Small intestine (tissue), 7 donors: ENCODE results near the gene UBTF. TPM values are rescaled to one million over a fixed set of nuclear protein-coding genes. Genes with fewer than 3 reads are reported as not detected.

Experiments
- DNase-seq, 2 donors: peaks; one replicate each; pipeline versions ENCODE4 v3.0.0 to v3.0.0-alpha.2; 2013
- FAIRE-seq: peaks from 2 replicates; lab custom pipeline; 2012; peaks lifted over from hg19 to GRCh38; lab: Jason Lieb, UNC
- H3K27ac ChIP-seq, 3 donors: one replicate each; pipeline ENCODE4 v1.5.1; 2013; ENCODE audit warnings: low read length in 2 of 3, mild to moderate bottlenecking in 2 of 3, control low read depth in 1 of 3, inconsistent platforms in 1 of 3, low read depth in 1 of 3, moderate library complexity in 1 of 3
- H3K27me3 ChIP-seq, 3 donors: one replicate each; pipeline ENCODE4 v1.6.1; 2013; ENCODE audit warnings: low read length in 3 of 3, inconsistent platforms in 1 of 3; ENCODE audit not compliant: control insufficient read depth in 3 of 3, insufficient read depth in 3 of 3
- H3K36me3 ChIP-seq, 3 donors: one replicate each; pipeline ENCODE4 v1.6.1; 2013; ENCODE audit warnings: low read length in 3 of 3, inconsistent platforms in 1 of 3, low read depth in 1 of 3, mild to moderate bottlenecking in 1 of 3, moderate library complexity in 1 of 3; ENCODE audit not compliant: control insufficient read depth in 3 of 3, insufficient read depth in 2 of 3
- H3K4me1 ChIP-seq, 3 donors: one replicate each; pipeline ENCODE4 v1.6.1; 2013; ENCODE audit warnings: low read length in 2 of 3, inconsistent platforms in 1 of 3, low read depth in 1 of 3, mild to moderate bottlenecking in 1 of 3, moderate library complexity in 1 of 3; ENCODE audit not compliant: control insufficient read depth in 3 of 3, insufficient read depth in 2 of 3
- H3K4me3 ChIP-seq, 3 donors: one replicate each; pipeline ENCODE4 v1.5.1; 2013; ENCODE audit warnings: low read length in 3 of 3, control low read depth in 1 of 3, inconsistent platforms in 1 of 3, low read depth in 1 of 3, mild to moderate bottlenecking in 1 of 3, moderate library complexity in 1 of 3
- H3K9me3 ChIP-seq, 2 donors: one replicate each; pipeline ENCODE4 v1.6.1; 2013; ENCODE audit warnings: low read depth in 1 of 2, low read length in 1 of 2; ENCODE audit not compliant: control insufficient read depth in 2 of 2, insufficient read depth in 1 of 2
- WGBS, 3 donors: extraction: QIAGEN DNeasy Blood & Tissue Kit; methylation state at CpG; one replicate each; pipeline ENCODE4 v1.1.7; 2013; 5-methylcytosine and 5-hydroxymethylcytosine counted together
- polyA plus RNA-seq, 4 donors: library from polyadenylated mRNA; stranded (reverse) in 3 of 4; unstranded in 1 of 4; fragments of 200-250 nt in 3 of 4; fragments of 120-200 nt in 1 of 4; gene quantifications; one replicate each; pipeline versions ENCODE4 v1.2.1 to v1.2.3, GENCODE V29; 2013
- donor health status: healthy with polysubstance abuse.
- donor health status: control.
- donor health status: control.
- donor health status: Bipolar disorder and iron deficiency.
- donor health status: healthy.

UBTF gene
- polyA plus RNA-seq, 4 donors, result 32.7 to 61.8 (median 38.2) TPM

- DNase-seq (no peak), FAIRE-seq (no peak)
- 88 to 91% (median 89%) methylated on average over 15 of the region's 15 CpGs for WGBS, 3 donors
- Histone ChIP-seq H3K4me3 (no peak overlapping the region), H3K4me1 (peaks cover 5 to 19% (median 10%) of the 10 kb centered on the region in 3 donors), H3K27me3 (no peaks in the 10 kb centered on the region), H3K36me3 (peaks cover 10 to 92% (median 20%) of the 10 kb centered on the region in 3 donors), H3K9me3 (no peaks in the 10 kb centered on the region), H3K27ac (no peak overlapping the region)
Measured at GRCh38 chr17:44213403-44214229, 5.9 kb downstream of the UBTF start.

- H3K4me3 ChIP-seq, result no peak overlapping the region
- H3K4me1 ChIP-seq, result peaks cover 1 to 14% (median 8%) of the 10 kb centered on the region in 3 donors
- FAIRE-seq, result no peak
- peaks cover 12 to 96% (median 23%) of the 10 kb centered on the region in 3 donors for H3K36me3 ChIP-seq
- WGBS, 3 donors, result 77 to 82% (median 82%) methylated on average over 27 to 31 of the region's 31 CpGs
- H3K9me3 ChIP-seq, result no peaks in the 10 kb centered on the region
- no peak overlapping the region for H3K27ac ChIP-seq
- no peaks in the 10 kb centered on the region for H3K27me3 ChIP-seq
- no peak for DNase-seq
Measured at GRCh38 chr17:44212507-44213402, 6.7 kb downstream of the UBTF start.

GRCh38 chr17:44211281-44212265, 7.9 kb downstream of the UBTF start:
- peaks cover 0 to 8% (median 0%) of the 10 kb centered on the region in 3 donors for H3K4me1 ChIP-seq
- H3K36me3 ChIP-seq, result peaks cover 22 to 96% (median 25%) of the 10 kb centered on the region in 3 donors
- no peaks in the 10 kb centered on the region for H3K9me3 ChIP-seq
- H3K27ac ChIP-seq, result no peak overlapping the region
- FAIRE-seq, result no peak
- 90 to 92% (median 90%) methylated on average over 28 to 30 of the region's 30 CpGs for WGBS, 3 donors
- H3K27me3 ChIP-seq, result no peaks in the 10 kb centered on the region
- DNase-seq, result no peak
- no peak overlapping the region for H3K4me3 ChIP-seq

GRCh38 chr17:44210342-44211192, 8.9 kb downstream of the UBTF start:
- H3K9me3 ChIP-seq, result no peaks in the 10 kb centered on the region
- peaks cover 0 to 8% (median 0%) of the 10 kb centered on the region in 3 donors for H3K4me1 ChIP-seq
- H3K27me3 ChIP-seq, result no peaks in the 10 kb centered on the region
- no peak overlapping the region for H3K4me3 ChIP-seq
- DNase-seq (peak; percentile 82 to 92), FAIRE-seq (no peak)
- peak overlapping the region in 1 of 3 donors; percentile 36 for H3K27ac ChIP-seq
- WGBS, 3 donors, result 29 to 35% (median 29%) methylated on average over 53 to 64 of the region's 64 CpGs
- peaks cover 20 to 97% (median 22%) of the 10 kb centered on the region in 3 donors for H3K36me3 ChIP-seq

GRCh38 chr17:44209786-44210341, 9.6 kb downstream of the UBTF start:
- Histone ChIP-seq H3K36me3 (peaks cover 15 to 90% (median 22%) of the 10 kb centered on the region in 3 donors), H3K4me1 (peaks cover 0 to 8% (median 0%) of the 10 kb centered on the region in 3 donors), H3K4me3 (no peak overlapping the region), H3K27me3 (no peaks in the 10 kb centered on the region), H3K27ac (peak overlapping the region in 1 of 3 donors; percentile 36), H3K9me3 (no peaks in the 10 kb centered on the region)
- WGBS, 3 donors, result 62 to 74% (median 68%) methylated on average over 11 of the region's 11 CpGs
- peak in 1 of 2 donors; percentile 34 for DNase-seq
- no peak for FAIRE-seq

GRCh38 chr17:44207743-44208142, 11.7 kb downstream of the UBTF start:
- no peak for FAIRE-seq
- Histone ChIP-seq H3K27ac (no peak overlapping the region), H3K27me3 (no peaks in the 10 kb centered on the region), H3K4me1 (peaks cover 0 to 8% (median 0%) of the 10 kb centered on the region in 3 donors), H3K9me3 (no peaks in the 10 kb centered on the region), H3K36me3 (peaks cover 10 to 69% (median 22%) of the 10 kb centered on the region in 3 donors), H3K4me3 (no peak overlapping the region)
- DNase-seq, result no peak
- WGBS, 3 donors, result 88 to 91% (median 90%) methylated on average over 5 of the region's 5 CpGs

GRCh38 chr17:44207319-44207718, 12.2 kb downstream of the UBTF start:
- 81 to 90% (median 85%) methylated on average over 13 to 17 of the region's 17 CpGs for WGBS, 3 donors
- DNase-seq (no peak), FAIRE-seq (no peak)
- Histone ChIP-seq H3K27ac (no peak overlapping the region), H3K9me3 (no peaks in the 10 kb centered on the region), H3K27me3 (no peaks in the 10 kb centered on the region), H3K4me3 (no peak overlapping the region), H3K36me3 (peaks cover 10 to 65% (median 22%) of the 10 kb centered on the region in 3 donors), H3K4me1 (peaks cover 0 to 8% (median 0%) of the 10 kb centered on the region in 3 donors)
